Testis (tissue), 3 donors: ENCODE measurements around the gene TTLL7. TPM values are rescaled to one million over a fixed set of nuclear protein-coding genes. Genes with fewer than 3 reads are reported as not detected.

Experiments used
- DNase-seq: peaks from one replicate; pipeline ENCODE4 v3.0.0-alpha.2; 2019
- H3K27ac ChIP-seq, 2 donors: fragments of 200-600 bp; sonication (generic); one replicate each; pipeline ENCODE4 v1.5.1; 2019
- H3K27me3 ChIP-seq: fragments of 200-600 bp; sonication (generic); one replicate; pipeline ENCODE4 v1.5.1; 2019
- H3K36me3 ChIP-seq: fragments of 200-600 bp; sonication (generic); one replicate; pipeline ENCODE4 v1.5.1; 2017; ENCODE audit warnings: low read depth; ENCODE audit errors: missing control alignments
- H3K4me1 ChIP-seq: fragments of 200-600 bp; sonication (generic); one replicate; pipeline ENCODE4 v1.5.1; 2019
- H3K4me3 ChIP-seq, 2 donors: fragments of 200-600 bp; sonication (generic); one replicate each; pipeline ENCODE4 v1.5.1; 2017 to 2019
- H3K9me3 ChIP-seq: fragments of 200-600 bp; sonication (generic); one replicate; pipeline ENCODE4 v1.5.1; 2017
- POLR2A ChIP-seq: fragments of 450-650 bp; IDR thresholded peaks from one replicate; pipeline ENCODE4 v1.6.1; 2017; ENCODE audit warnings: antibody characterized with exemption, mild to moderate bottlenecking, moderate library complexity
- WGBS, 2 donors: methylation state at CpG; one replicate each; pipeline ENCODE4 v1.1.5; 2018; 5-methylcytosine and 5-hydroxymethylcytosine counted together
- intact Hi-C: fragments of 100-400 bp; cut with DNase I; formaldehyde crosslinking; loops from one replicate; pipeline ENCODE4 v1.15.1; 2023; ENCODE audit warnings: low total_unique reads
- polyA plus RNA-seq: library from polyadenylated mRNA; stranded (reverse); fragments of 350-450 nt; fragmentation: Illumina TruSeq; extraction: RNeasy Lipid Tissue Mini Kit (QIAGEN cat#74804); gene quantifications from one replicate; pipeline ENCODE4 v1.2.3, GENCODE V29; 2014; ENCODE audit warnings: low read depth, low replicate concordance; ENCODE audit not compliant: insufficient read depth
- total RNA-seq, 2 donors: library from RNA; depleted of rRNA; stranded (reverse); fragments of >200 nt; gene quantifications; one replicate each; pipeline ENCODE4 v1.2.3, GENCODE V29; 2016
- TF ChIP-seq, protein P1 (sequence below), 3 experiments: fragments of 450-650 bp in 2 of 3; fragments of 200-600 bp in 1 of 3; sonication (generic) in 1 of 3; IDR thresholded peaks; one replicate each; pipeline ENCODE4 v1.5.1; 2016 to 2019; ENCODE audit warnings: antibody characterized with exemption in 3 of 3, mild to moderate bottlenecking in 2 of 3, moderate library complexity in 1 of 3

The TTLL7 gene
- total and polyA plus RNA-seq, 3 donors from 2014 or later = 22.4 to 35.2 (median 28.6) TPM

DNA sequence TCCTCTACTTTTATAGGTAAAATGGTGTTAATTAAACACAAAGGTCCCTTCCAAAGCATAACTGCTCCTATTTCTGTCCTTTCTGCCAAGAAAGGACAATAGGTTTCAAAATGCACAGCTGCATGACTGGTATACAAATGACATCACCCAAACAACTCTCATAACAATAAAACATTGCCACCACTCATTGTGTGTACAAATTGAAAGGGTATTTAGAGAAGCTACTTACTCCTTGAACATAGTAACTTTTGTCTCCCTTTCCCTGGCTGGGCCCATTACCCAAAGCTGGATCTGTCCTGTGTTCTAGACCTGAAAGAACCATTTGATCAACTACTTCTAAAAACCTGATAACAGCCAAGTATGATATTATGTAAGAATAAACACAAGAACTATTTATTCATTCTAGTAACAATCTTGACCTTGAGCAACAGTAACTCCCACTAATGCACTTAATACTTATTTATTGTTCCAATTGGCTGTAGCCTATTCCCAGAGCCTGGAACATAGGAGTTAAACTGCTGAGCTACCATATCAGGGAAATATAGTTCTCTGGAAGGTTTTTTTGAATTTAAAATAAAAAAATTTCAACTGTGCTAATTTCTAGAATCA is 38.2 kb downstream of the TTLL7 start:
- TF ChIP-seq, protein P1, sequence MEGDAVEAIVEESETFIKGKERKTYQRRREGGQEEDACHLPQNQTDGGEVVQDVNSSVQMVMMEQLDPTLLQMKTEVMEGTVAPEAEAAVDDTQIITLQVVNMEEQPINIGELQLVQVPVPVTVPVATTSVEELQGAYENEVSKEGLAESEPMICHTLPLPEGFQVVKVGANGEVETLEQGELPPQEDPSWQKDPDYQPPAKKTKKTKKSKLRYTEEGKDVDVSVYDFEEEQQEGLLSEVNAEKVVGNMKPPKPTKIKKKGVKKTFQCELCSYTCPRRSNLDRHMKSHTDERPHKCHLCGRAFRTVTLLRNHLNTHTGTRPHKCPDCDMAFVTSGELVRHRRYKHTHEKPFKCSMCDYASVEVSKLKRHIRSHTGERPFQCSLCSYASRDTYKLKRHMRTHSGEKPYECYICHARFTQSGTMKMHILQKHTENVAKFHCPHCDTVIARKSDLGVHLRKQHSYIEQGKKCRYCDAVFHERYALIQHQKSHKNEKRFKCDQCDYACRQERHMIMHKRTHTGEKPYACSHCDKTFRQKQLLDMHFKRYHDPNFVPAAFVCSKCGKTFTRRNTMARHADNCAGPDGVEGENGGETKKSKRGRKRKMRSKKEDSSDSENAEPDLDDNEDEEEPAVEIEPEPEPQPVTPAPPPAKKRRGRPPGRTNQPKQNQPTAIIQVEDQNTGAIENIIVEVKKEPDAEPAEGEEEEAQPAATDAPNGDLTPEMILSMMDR (IDR thresholded peaks at IDR 0.05) = no peak
- no peak for TF ChIP-seq POLR2A
- intact Hi-C loops = no loop called here
- Histone ChIP-seq H3K36me3 (no peaks in the 10 kb centered on the region), H3K27ac (no peak overlapping the region), H3K4me1 (peaks cover 10% of the 10 kb centered on the region), H3K9me3 (no peaks in the 10 kb centered on the region), H3K27me3 (no peaks in the 10 kb centered on the region), H3K4me3 (no peak overlapping the region)
- no peak for DNase-seq

DNA sequence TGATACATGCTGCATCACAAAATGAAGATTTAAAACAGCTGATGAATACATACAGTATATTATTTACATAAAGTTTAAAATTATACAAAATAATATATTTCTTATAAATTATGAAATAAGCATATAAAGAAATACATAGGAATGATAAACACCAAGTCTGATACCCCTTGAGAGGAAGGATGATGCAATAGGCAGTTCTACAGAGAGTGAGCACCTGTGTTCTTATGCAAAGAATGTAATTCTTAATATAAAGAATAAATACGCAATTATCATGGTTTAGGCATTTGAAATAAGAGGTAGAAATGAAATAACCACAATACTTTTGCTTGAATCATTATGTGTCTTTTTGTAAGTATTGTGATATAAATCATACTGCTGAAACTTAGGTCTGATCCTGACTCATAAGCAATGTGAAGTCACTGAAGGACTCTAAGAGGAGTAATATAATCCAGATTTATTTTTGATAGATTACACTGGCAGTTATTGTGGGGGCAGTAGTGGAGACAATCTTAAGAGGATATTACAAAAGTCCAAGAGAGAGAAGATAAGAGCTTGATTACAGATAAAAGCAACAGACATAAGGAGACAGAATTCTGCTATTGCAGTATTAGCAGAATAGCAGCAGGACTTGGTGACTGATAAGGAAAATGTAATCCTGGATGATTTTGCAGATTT is 39.0 kb downstream of the TTLL7 start:
- no peaks in the 10 kb centered on the region for H3K9me3 ChIP-seq
- H3K27ac ChIP-seq = no peak overlapping the region
- no peak for DNase-seq
- WGBS, 2 donors = 91 to 96% methylated on average over 1 of the region's 1 CpG
- H3K27me3 ChIP-seq = no peaks in the 10 kb centered on the region
- intact Hi-C loops = no loop called here
- no peak for TF ChIP-seq POLR2A
- TF ChIP-seq, protein P1 (IDR thresholded peaks at IDR 0.05) = no peak
- no peaks in the 10 kb centered on the region for H3K36me3 ChIP-seq
- no peak overlapping the region for H3K4me3 ChIP-seq
- peaks cover 10% of the 10 kb centered on the region for H3K4me1 ChIP-seq

GRCh38 chr1:83958704-83959103 is 40.2 kb downstream of the TTLL7 start:
- Histone ChIP-seq H3K4me1 (peaks cover 7% of the 10 kb centered on the region), H3K27ac (no peak overlapping the region), H3K36me3 (no peaks in the 10 kb centered on the region), H3K9me3 (no peaks in the 10 kb centered on the region), H3K27me3 (no peaks in the 10 kb centered on the region), H3K4me3 (no peak overlapping the region)
- no peak for DNase-seq
- intact Hi-C loops = no loop called here
- TF ChIP-seq, protein P1 (IDR thresholded peaks at IDR 0.05) = no peak
- TF ChIP-seq POLR2A = no peak

DNA sequence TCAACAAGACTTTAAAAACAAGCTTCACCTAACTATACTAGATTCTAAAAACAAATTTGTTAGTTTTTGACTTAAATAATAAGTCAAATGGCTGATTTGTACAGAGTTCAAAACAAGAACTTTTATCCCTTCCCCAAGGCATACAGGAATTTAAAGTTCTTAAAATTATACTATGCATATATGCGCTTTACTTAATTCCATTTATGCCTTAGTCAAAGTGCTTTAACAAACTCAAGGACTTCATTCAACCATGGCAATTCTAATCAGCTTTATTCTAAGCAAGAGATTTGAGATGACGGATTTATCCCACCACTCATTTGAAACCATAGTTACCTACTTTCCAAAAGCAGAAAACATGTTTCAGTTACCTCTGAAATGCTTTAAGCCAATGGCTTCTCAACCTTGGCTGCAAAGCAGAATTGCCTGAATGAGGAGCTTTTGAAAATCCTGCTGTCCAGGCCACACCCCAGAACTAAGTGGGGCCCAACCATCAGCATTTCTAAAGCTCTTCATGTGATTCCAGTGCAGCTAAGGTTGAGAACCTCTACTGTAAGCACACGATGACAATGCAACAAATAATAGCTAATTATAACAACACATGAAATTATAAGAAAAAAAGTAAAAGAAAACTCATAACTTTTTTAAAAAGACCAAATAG is 44.6 kb downstream of the TTLL7 start:
- intact Hi-C loops = no loop called here
- H3K27ac ChIP-seq = no peak overlapping the region
- no peak overlapping the region for H3K4me3 ChIP-seq
- DNase-seq = no peak
- H3K4me1 ChIP-seq = no peaks in the 10 kb centered on the region
- no peaks in the 10 kb centered on the region for H3K27me3 ChIP-seq
- no peaks in the 10 kb centered on the region for H3K36me3 ChIP-seq
- no peaks in the 10 kb centered on the region for H3K9me3 ChIP-seq
- no peak for TF ChIP-seq POLR2A
- TF ChIP-seq, protein P1 (IDR thresholded peaks at IDR 0.05) = no peak
- 94% methylated on average over 3 of the region's 3 CpGs for WGBS, 2 donors
